Fibroblast of skin of left biceps (primary cell): Measurements from ENCODE around the gene LRRC75A.
A peak's percentile ranks its signal among the peaks of the same experiment; 100 is the strongest.
"Not testable (repeated sequence)": the region's sequence is repeated elsewhere in the genome, so short reads cannot be mapped to it uniquely, and the experiment has no call there.

Source experiments
- DNase-seq, 2 experiments: peaks; one replicate each; pipeline ENCODE4 v3.0.0-alpha.2; 2013; ENCODE audit warnings: low read depth in 2 of 2

The LRRC75A gene

GRCh38 chr17:16491703-16492612, at the start of gene LRRC75A:
Gene LRRC75A (minus strand): TSS chr17:16492193. CDS start chr17:16491990, 203 bp downstream.
- no peak for DNase-seq

GRCh38 chr17:16537130-16537458, 45.1 kb upstream of the LRRC75A start:
- no peak for DNase-seq

DNA sequence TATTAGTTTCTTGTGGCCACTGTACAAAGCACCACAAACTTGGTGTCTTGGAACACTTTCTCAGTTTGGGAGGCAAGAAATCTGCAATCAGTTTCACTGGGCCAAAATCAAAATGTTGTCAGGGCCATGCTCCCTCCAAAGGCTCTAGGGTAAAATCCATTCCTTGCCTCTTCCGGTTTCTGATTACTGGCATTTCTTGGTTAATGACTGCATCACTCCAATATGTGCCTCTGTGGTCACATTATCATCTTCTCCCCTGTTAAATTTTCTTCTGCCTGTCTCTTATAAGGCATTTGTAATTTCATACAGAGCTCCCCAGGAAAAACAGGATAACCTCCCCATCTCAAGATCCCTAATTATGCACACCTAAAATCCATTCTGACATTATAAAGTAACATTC, 42.2 kb upstream of the LRRC75A start:
- DNase-seq = no peak

DNA sequence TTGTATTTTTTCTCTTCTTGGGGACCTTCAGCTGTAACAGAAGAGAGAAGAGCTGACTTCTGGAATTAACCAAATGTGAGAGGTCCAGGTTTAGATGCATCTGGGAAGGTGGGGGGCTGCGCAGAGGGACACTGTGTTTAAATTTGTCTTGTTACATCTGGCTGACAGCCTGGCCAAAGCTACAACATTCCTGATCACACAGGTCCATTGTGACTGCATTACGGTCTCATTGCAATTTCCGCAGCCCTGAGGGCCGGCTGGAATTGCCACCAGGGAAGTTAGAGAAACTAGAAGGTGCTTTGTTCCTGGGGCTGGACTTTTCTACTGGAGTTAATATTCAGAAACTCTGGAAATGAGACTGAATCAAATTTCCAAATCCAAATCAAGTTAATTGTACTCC, 37.9 kb upstream of the LRRC75A start:
- DNase-seq = no peak

GRCh38 chr17:16527298-16527697, 35.3 kb upstream of the LRRC75A start:
- DNase-seq = no peak

DNA sequence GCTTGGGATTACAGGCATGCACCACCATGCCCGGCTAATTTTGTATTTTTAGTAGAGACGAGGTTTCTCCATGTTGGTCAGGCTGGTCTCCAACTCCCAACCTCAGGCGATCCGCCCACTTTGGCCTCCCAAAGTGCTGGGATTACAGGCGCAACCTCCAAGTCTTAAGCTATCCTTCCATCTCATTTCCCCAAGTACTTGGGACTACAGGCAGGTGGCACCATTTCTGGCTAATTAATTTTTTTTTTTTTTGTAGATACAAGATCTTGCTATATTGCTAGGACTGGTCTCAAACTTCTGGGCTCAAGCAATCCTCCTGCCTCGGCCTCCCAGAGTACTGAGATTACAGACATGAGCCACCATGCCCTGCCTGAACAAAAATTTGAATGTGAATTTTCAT, 33.6 kb upstream of the LRRC75A start:
- not testable (repeated sequence) for DNase-seq

- peak; percentile 71 for DNase-seq
Observed at GRCh38 chr17:16521070-16521727, 29.2 kb upstream of the LRRC75A start.

DNA sequence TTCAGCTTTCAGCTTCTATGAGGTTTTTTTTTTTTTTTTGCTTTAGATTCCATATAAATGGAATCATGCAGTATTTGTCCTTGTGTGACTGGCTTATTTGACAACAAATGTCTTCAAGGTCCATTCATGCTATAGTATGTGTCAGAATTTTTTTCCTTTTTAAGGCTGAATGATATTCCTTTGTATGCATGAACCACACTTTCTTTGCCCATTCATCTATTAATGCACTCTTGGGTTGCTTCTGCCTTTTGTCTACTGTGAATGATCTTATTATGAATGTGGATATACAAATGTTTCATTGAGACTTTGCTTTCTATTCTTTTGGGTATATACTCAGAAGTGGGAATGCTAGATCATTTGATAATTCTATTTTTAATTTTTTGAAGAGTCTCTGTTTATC, 27.0 kb upstream of the LRRC75A start:
- DNase-seq = no peak

DNA sequence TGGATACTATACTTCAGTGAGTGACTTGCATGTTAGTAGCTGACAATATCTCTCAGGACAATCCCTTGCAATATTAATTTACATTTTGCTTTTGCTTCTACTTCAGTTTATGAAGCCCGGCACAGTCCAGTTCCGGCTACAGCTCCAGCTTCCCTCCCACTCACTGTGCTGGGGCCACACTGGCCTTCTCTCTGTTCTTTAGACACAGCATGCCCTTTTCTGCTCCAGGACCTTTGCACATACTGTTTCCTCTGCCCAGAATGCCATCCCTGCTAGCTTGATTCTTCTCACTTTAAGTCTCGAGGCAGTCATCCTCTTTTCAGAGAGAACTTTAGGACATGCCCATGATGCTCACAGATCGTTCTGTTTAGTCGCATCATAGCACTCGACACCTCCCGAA, 25.5 kb upstream of the LRRC75A start:
- DNase-seq = no peak

- DNase-seq = no peak
Observed at GRCh38 chr17:16516594-16517051, 24.6 kb upstream of the LRRC75A start.

- DNase-seq = no peak
Observed at GRCh38 chr17:16515933-16516332, 23.9 kb upstream of the LRRC75A start.

DNA sequence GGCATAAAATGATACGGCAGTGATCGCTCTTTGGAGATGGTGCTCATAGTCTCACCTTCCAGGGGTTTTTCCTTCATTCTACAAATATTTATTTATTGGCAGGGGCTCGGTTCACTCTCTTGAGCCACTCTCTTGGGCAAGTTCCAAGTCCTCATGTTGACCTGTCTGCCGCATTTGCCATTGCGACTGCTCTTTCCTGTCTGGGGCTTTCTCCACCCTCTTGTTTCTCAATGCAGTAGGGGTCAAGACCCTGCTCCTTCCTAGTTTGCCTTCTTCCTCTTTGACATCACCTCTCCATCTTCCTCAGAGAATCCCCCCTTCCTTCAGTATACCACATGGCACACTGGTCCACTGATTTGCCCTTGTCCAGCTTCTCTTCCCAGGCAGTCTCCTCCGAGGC, 21.9 kb upstream of the LRRC75A start:
- DNase-seq = no peak

GRCh38 chr17:16512011-16512410, 20.0 kb upstream of the LRRC75A start:
- no peak for DNase-seq

- no peak for DNase-seq
Observed at GRCh38 chr17:16511593-16511992, 19.6 kb upstream of the LRRC75A start.

DNA sequence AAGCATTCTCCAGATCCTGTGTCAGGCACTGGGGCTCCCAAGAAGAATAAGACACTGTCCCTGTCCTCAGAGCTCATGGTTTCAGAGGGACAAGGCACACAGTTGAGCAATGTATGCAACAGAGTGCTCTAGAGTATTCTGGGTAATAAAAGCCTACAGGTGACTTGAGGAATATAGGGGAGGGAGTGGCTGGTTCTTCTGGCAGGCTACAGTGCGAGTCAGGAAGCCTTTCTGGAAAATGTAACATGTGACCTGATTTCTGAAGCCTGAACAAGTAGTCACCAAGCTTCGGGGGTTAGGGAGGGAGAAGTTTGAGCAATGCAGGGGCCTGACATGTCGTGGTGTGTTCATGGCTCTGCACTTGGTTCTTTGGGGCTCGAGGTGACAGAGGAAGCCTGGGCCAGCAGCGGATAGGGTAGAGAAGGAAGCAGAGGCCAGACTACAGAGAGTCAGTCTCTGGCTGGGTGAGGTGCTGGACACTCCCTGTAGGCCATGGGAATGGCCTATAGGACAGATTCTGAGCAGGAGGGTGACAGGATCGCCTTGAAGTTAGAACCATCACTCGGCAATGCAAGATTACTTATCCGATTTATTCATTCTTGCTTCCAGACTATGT, 16.0 kb upstream of the LRRC75A start:
- no peak for DNase-seq

DNA sequence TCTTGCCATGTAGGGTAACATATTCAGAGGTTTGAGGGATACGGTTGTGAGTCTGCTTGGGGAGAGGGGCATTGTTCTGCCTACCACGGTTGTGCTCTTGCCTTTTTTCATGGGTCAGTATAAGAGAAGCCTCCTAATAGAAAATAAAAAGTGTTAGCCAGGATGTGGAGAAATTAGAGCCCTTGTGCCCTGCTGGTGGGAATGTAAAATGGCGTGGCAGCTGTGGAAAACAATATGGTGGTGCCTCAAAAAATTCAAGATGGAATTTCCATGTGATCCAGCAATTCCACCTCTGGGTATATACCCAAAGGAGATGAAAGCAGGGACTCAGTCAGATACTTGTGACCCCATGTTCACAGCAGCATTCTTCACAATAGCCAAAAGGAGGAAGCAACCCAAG, 14.2 kb upstream of the LRRC75A start:
- DNase-seq = no peak

- DNase-seq = no peak
Observed at GRCh38 chr17:16504984-16505383, 13.0 kb upstream of the LRRC75A start.

- no peak for DNase-seq
Observed at GRCh38 chr17:16496820-16497489, 5.0 kb upstream of the LRRC75A start.

DNA sequence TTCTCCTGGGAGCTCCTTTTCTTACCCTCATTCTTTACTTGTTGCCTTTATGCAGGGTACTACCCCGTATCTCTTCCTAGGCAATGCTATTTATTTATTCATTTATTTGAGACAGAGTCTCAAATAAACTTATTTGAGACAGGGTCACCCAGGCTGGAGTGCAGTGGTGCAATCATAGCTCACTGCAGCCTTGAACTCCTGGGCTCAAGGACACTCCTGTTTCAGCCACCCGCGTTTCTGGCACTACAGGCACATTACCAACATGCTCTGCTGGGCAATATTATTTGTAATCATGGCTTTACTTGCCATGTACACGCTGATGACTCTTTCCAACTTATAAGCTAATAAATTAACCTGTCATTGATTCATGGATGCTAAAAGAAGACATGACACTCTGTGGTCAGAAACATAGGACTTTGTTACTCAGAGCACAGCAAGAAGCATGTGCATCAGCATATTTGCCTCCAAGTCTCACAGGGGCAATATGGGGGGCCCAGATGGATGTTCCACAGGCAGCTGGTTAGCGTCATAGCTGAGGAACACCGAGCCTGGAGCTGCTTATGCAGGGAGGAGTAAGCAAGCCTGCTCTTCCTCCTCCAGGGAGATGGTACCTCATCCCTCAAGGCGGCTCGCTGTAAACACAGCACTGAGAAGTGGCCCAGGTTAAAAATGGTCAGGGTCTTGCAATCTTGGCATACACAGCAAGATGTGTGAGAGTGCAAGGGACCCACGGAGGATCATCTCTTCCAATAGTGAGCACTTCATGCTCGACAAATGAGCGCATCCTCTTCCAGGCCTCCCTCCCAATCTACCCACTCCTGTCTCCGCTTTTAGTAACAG, 4.2 kb upstream of the LRRC75A start:
- no peak for DNase-seq

DNA sequence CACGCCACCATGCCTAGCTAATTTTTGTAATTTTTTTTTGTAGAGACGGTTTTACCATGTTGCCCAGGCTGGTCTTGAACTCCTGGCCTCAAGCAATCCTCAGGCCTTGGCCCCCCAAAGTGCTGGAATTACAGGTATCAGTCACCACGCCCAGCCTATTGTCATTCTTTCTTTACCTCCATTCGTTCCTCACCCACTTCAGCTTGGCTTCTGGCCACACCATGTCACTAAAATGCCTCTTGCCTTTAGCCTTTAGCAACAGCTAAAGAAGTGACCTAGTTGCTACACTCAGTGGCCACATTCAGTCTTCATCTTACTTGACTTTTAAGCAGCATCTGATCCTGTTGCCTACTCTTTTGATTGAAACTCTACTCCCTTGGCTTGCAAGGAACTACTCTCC, 3.6 kb upstream of the LRRC75A start:
- no peak for DNase-seq

- DNase-seq = no peak
Observed at GRCh38 chr17:16494059-16494458, 2.1 kb upstream of the LRRC75A start.
